Small intestine (tissue), 7 donors: Measurements from ENCODE around the gene ITPRIPL2. TPM values are rescaled to one million over a fixed set of nuclear protein-coding genes. Genes with fewer than 3 reads are reported as not detected.

ENCODE experiments used
- DNase-seq, 2 donors: peaks; one replicate each; pipeline versions ENCODE4 v3.0.0 to v3.0.0-alpha.2; 2013
- FAIRE-seq: peaks from 2 replicates; lab custom pipeline; 2012; peaks lifted over from hg19 to GRCh38; lab: Jason Lieb, UNC
- H3K27ac ChIP-seq, 3 donors: one replicate each; pipeline ENCODE4 v1.5.1; 2013; ENCODE audit warnings: low read length in 2 of 3, mild to moderate bottlenecking in 2 of 3, control low read depth in 1 of 3, inconsistent platforms in 1 of 3, low read depth in 1 of 3, moderate library complexity in 1 of 3
- H3K27me3 ChIP-seq, 3 donors: one replicate each; pipeline ENCODE4 v1.6.1; 2013; ENCODE audit warnings: low read length in 3 of 3, inconsistent platforms in 1 of 3; ENCODE audit not compliant: control insufficient read depth in 3 of 3, insufficient read depth in 3 of 3
- H3K36me3 ChIP-seq, 3 donors: one replicate each; pipeline ENCODE4 v1.6.1; 2013; ENCODE audit warnings: low read length in 3 of 3, inconsistent platforms in 1 of 3, low read depth in 1 of 3, mild to moderate bottlenecking in 1 of 3, moderate library complexity in 1 of 3; ENCODE audit not compliant: control insufficient read depth in 3 of 3, insufficient read depth in 2 of 3
- H3K4me1 ChIP-seq, 3 donors: one replicate each; pipeline ENCODE4 v1.6.1; 2013; ENCODE audit warnings: low read length in 2 of 3, inconsistent platforms in 1 of 3, low read depth in 1 of 3, mild to moderate bottlenecking in 1 of 3, moderate library complexity in 1 of 3; ENCODE audit not compliant: control insufficient read depth in 3 of 3, insufficient read depth in 2 of 3
- H3K4me3 ChIP-seq, 3 donors: one replicate each; pipeline ENCODE4 v1.5.1; 2013; ENCODE audit warnings: low read length in 3 of 3, control low read depth in 1 of 3, inconsistent platforms in 1 of 3, low read depth in 1 of 3, mild to moderate bottlenecking in 1 of 3, moderate library complexity in 1 of 3
- H3K9me3 ChIP-seq, 2 donors: one replicate each; pipeline ENCODE4 v1.6.1; 2013; ENCODE audit warnings: low read depth in 1 of 2, low read length in 1 of 2; ENCODE audit not compliant: control insufficient read depth in 2 of 2, insufficient read depth in 1 of 2
- WGBS, 3 donors: extraction: QIAGEN DNeasy Blood & Tissue Kit; methylation state at CpG; one replicate each; pipeline ENCODE4 v1.1.7; 2013; 5-methylcytosine and 5-hydroxymethylcytosine counted together
- polyA plus RNA-seq, 4 donors: library from polyadenylated mRNA; stranded (reverse) in 3 of 4; unstranded in 1 of 4; fragments of 200-250 nt in 3 of 4; fragments of 120-200 nt in 1 of 4; gene quantifications; one replicate each; pipeline versions ENCODE4 v1.2.1 to v1.2.3, GENCODE V29; 2013
- donor health status: healthy with polysubstance abuse.
- donor health status: control.
- donor health status: control.
- donor health status: Bipolar disorder and iron deficiency.
- donor health status: healthy.

ITPRIPL2 gene
- polyA plus RNA-seq, 4 donors, result 3.6 to 7.2 (median 6.1) TPM

GRCh38 chr16:19073863-19074262, 39.9 kb upstream of the ITPRIPL2 start:
- WGBS, 3 donors, result 74 to 84% (median 76%) methylated on average over 7 of the region's 7 CpGs
- peaks cover 9 to 56% (median 21%) of the 10 kb centered on the region in 3 donors for H3K36me3 ChIP-seq

GRCh38 chr16:19075511-19075910, 38.3 kb upstream of the ITPRIPL2 start:
- no peaks in the 10 kb centered on the region for H3K9me3 ChIP-seq
- H3K27ac ChIP-seq, result no peak overlapping the region
- H3K36me3 ChIP-seq, result peaks cover 14 to 60% (median 24%) of the 10 kb centered on the region in 3 donors
- 93 to 96% (median 94%) methylated on average over 12 of the region's 12 CpGs for WGBS, 3 donors
- no peak overlapping the region for H3K4me3 ChIP-seq
- FAIRE-seq (no peak), DNase-seq (no peak)
- H3K4me1 ChIP-seq, result no peaks in the 10 kb centered on the region
- H3K27me3 ChIP-seq, result no peaks in the 10 kb centered on the region

More at GRCh38 chr16:19073863-19074262, 39.9 kb upstream of the ITPRIPL2 start:
- Histone ChIP-seq H3K4me3 (no peak overlapping the region), H3K9me3 (no peaks in the 10 kb centered on the region), H3K4me1 (peaks cover 0 to 2% (median 0%) of the 10 kb centered on the region in 3 donors), H3K27ac (no peak overlapping the region), H3K27me3 (no peaks in the 10 kb centered on the region)
- DNase-seq (no peak), FAIRE-seq (no peak)

GRCh38 chr16:19077879-19078278, 35.9 kb upstream of the ITPRIPL2 start:
- 74 to 90% (median 75%) methylated on average over 6 of the region's 6 CpGs for WGBS, 3 donors
- Histone ChIP-seq H3K4me3 (no peak overlapping the region), H3K27me3 (no peaks in the 10 kb centered on the region), H3K36me3 (peaks cover 14 to 51% (median 24%) of the 10 kb centered on the region in 3 donors), H3K27ac (no peak overlapping the region), H3K9me3 (no peaks in the 10 kb centered on the region), H3K4me1 (no peaks in the 10 kb centered on the region)
- no peak for FAIRE-seq
- no peak for DNase-seq

GRCh38 chr16:19083670-19084069, 30.1 kb upstream of the ITPRIPL2 start:
- FAIRE-seq (no peak), DNase-seq (no peak)
- Histone ChIP-seq H3K4me3 (no peak overlapping the region), H3K36me3 (peaks cover 6 to 8% (median 6%) of the 10 kb centered on the region in 3 donors), H3K27me3 (no peaks in the 10 kb centered on the region), H3K27ac (no peak overlapping the region), H3K9me3 (no peaks in the 10 kb centered on the region), H3K4me1 (peaks cover 0 to 6% (median 0%) of the 10 kb centered on the region in 3 donors)
- 75 to 96% (median 87%) methylated on average over 1 of the region's 1 CpG for WGBS, 3 donors

- Histone ChIP-seq H3K27me3 (no peaks in the 10 kb centered on the region), H3K9me3 (no peaks in the 10 kb centered on the region), H3K4me3 (no peak overlapping the region), H3K36me3 (peaks cover 2 to 6% (median 2%) of the 10 kb centered on the region in 3 donors), H3K27ac (no peak overlapping the region), H3K4me1 (peaks cover 0 to 6% (median 0%) of the 10 kb centered on the region in 3 donors)
- 76 to 77% (median 76%) methylated on average over 3 of the region's 3 CpGs for WGBS, 3 donors
- FAIRE-seq, result no peak
- no peak for DNase-seq
These were observed 29.6 kb upstream of the ITPRIPL2 start for GRCh38 chr16:19084139-19084538.

GRCh38 chr16:19084879-19085278, 28.9 kb upstream of the ITPRIPL2 start:
- H3K9me3 ChIP-seq, result no peaks in the 10 kb centered on the region
- H3K27me3 ChIP-seq, result no peaks in the 10 kb centered on the region
- 86 to 90% (median 88%) methylated on average over 5 of the region's 5 CpGs for WGBS, 3 donors
- H3K4me1 ChIP-seq, result peaks cover 0 to 6% (median 0%) of the 10 kb centered on the region in 3 donors
- FAIRE-seq, result no peak
- H3K27ac ChIP-seq, result no peak overlapping the region
- no peak overlapping the region for H3K4me3 ChIP-seq
- H3K36me3 ChIP-seq, result peaks cover 0 to 2% (median 0%) of the 10 kb centered on the region in 3 donors
- no peak for DNase-seq

GRCh38 chr16:19085679-19086200, 28.0 kb upstream of the ITPRIPL2 start:
- FAIRE-seq (no peak), DNase-seq (peak; percentile 82 to 88)
- WGBS, 3 donors, result 6 to 29% (median 10%) methylated on average over 8 of the region's 8 CpGs
- peak overlapping the region in 1 of 3 donors; percentile 24 for H3K27ac ChIP-seq
- no peaks in the 10 kb centered on the region for H3K27me3 ChIP-seq
- peaks cover 0 to 2% (median 0%) of the 10 kb centered on the region in 3 donors for H3K36me3 ChIP-seq
- peaks cover 0 to 6% (median 0%) of the 10 kb centered on the region in 3 donors for H3K4me1 ChIP-seq
- no peaks in the 10 kb centered on the region for H3K9me3 ChIP-seq
- H3K4me3 ChIP-seq, result peak overlapping the region in 1 of 3 donors; percentile 50

- Histone ChIP-seq H3K27ac (peak overlapping the region; percentile 5 to 24 (median 7)), H3K27me3 (no peaks in the 10 kb centered on the region), H3K9me3 (no peaks in the 10 kb centered on the region), H3K4me1 (peaks cover 0 to 6% (median 0%) of the 10 kb centered on the region in 3 donors), H3K36me3 (peaks cover 0 to 2% (median 0%) of the 10 kb centered on the region in 3 donors), H3K4me3 (peak overlapping the region in 2 of 3 donors; percentile 42 to 50)
- FAIRE-seq, result no peak
- 6 to 7% (median 6%) methylated on average over 47 to 52 of the region's 52 CpGs for WGBS, 3 donors
- peak; percentile 87 to 93 for DNase-seq
These were observed 27.2 kb upstream of the ITPRIPL2 start for GRCh38 chr16:19086322-19087199.
